NCI-H526 (cell line): ENCODE measurements around the gene GALNT17.
"Not testable (repeated sequence)": the region's sequence is repeated elsewhere in the genome, so short reads cannot be mapped to it uniquely, and the experiment has no call there.

Experiments
- DNase-seq, 2 experiments: peaks; one replicate each; lab custom pipeline; 2025; lab: John Stamatoyannopoulos, UW

GALNT17 gene

DNA sequence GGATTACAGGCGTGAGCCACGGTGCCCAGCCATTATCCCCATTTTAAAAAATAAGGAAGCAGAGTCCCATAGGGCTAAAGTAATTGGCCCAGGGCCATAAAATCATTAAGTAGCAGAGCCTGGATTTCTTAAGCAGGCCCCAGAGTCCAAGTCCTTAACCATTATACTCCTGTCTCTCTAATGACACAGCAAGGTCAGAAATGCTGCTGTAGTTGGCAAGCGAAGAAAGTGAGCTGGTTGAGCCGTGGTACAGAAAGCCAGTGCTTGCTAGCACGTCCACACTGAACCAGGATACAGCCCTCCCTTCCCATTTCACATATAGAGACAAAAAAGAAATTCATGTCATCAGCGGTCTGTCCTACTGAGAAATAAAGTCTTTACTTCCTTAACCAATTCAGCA, 562.7 kb downstream of the GALNT17 start:
- DNase-seq: no peak

- DNase-seq: no peak
Measured at GRCh38 chr7:71695186-71695585, 563.2 kb downstream of the GALNT17 start.

DNA sequence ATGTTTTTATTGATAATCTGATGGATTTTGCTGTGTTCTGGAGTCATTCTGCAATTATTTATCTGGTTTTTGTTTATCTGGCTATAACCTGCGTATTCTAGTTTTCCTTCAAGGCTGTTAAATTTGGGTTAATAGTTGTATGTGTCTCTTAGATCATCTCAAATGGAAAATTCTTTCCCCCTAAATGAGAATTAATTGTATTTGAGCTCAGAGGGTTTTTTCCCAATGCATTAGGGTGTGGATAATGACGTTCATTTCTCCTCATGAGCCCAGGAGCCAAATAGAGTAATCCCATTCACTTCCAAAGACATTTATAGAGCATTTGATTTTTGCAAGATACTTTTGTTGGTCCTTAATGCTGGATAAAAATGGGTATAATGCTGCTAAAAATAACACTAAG, 564.6 kb downstream of the GALNT17 start:
- DNase-seq: no peak

DNA sequence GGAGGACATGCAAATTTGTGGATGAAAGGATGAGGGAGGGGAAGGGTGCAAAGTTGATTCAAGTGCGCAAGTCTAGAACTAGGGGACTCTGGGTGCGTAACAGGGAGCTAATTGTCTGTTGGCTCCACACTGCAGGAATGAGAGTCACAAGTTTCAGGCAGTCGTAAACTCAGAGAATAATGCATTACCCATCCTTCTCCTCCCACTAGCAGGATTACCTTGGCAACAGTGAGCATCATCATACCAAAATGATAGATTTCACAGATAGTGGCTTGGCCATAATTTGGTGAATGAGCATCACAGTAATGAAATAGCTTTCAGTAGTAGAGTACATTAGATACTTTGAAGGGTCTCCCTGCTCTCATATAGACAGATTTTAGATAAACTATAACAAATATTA, 565.5 kb downstream of the GALNT17 start:
- DNase-seq: no peak

DNA sequence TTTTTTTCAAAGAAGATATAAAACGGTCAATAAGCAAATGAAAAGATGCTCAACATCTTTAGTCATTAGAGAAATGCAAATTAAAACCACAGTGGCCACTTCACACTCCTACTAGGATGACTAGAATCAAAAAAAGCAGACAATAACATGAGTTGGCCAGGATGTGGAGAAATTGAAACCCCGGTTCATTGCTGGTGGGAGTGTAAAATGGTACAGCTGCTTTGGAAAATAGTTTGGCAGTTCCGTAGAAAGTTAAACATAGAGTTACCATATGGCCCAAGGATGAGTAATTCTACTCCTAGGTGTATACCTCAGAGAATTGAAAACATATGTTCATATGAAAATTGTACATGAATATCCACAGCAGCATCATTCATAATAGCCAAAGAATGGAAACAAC, 573.3 kb downstream of the GALNT17 start:
- DNase-seq: no peak

DNA sequence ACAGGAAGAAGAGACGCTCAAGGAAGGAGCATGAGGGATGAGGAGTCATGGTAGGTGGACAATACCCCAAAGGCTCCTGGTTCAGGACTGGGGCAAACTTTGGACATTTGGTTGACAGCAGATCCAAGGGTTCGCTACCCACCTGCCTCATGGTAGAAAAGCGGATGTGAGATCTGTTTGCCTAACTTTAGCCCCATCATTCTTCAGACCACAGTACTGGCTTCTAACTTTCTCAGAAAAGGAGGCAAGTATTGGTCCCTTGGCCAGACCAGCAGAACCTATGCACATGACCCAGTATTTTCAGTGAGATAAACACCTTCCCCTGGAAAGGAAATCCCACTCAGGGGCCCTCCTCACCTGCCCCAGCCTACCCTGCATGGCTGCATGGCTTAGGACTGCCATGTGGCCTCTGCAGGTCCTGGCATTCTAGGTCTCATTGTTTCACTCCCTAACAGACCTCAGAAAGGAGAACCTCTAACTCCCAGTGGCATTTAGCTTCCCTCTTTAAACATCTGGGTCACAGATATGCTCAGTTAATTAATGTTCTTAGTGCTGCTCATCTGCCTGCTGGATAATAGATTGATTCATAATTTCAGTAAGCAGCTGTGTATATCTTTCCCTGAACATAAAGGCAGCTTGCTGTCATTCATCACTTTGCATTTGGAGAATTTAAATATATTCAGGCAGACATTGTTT, 574.1 kb downstream of the GALNT17 start:
- no peak for DNase-seq

DNA sequence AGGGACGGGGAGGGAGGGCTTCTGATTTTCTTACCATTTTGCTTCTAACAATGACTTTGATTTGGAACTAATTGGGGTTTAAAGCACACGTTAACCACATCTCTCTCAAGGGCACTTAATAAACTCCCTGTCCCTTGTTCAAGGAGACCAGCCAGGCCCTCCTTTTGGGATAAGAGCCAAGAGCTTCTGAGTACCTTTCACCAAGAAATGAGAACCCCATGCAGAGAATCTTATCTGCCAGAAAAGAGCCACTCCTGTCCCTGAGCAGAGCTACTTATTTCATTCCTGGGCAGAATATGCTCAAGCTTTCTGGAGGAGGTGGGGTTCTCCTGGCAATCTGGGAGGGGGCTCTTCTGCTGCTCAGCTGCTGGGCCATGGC, 574.6 kb downstream of the GALNT17 start:
- no peak for DNase-seq

DNA sequence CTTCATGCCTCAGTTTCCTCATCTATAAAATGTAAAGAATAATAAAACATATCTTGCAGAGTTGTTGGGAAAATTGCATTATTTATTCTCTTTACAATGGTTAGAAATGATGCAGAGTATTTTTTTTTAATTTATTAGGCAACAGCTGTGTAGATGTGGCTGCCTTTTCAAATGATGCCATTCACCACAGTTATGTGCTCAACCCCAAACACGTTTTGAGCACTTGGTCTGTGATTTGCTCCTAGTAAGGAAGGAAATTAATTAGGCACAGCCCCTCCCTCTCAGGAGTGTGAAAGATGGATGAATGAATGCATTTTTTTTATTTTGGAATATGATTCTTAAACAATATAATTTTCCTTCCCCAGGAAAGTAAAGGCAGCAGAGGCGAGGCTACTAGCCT, 575.1 kb downstream of the GALNT17 start:
- no peak for DNase-seq

GRCh38 chr7:71708710-71709109, 576.8 kb downstream of the GALNT17 start:
- DNase-seq: no peak

DNA sequence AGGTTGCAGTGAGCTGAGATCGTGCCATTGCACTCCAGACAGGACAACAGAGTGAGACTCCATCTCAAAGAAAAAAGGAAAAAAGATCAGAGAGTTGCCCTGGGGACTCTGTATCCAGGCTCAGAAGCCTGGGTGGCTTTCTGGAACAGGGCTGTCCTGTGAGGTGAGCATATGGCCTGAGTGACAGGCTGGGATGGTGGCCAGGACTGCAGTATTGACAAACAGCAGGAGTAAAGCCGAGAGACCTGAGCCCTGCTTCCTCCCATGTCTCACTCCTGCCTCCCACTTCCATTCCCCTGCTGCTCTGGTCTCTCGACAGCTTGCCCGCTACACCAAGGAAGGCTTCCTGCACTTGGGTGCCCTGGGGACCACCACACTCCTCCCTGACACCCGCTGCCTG, 578.5 kb downstream of the GALNT17 start:
- DNase-seq: no peak

DNA sequence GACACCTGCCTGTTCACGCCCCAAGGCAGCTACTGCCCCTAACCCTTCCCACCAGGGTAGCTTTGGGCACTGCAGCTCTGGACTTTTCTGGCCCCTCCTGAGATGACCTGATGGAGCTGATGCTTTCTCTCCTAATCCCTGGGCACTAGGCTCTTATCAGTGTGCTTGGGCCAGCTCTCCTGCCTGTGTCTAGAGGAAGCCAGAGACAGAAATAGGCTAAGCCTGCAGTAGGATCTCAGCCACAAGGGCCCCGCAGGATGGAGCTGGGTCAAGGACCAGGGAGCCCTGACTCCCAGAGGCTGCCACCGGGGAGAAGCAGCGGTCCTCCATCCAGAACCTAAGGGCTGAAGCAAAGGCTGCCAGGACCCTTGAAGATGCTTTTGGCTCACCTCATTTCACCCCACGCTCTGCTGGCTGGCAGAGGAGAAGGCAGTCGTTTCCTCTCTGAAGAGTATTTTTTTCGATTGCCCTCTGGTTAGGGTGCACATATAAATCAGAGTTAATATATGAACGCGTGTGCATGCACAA, 580.8 kb downstream of the GALNT17 start:
- DNase-seq: no peak

- DNase-seq: no peak
Measured at GRCh38 chr7:71716690-71717089, 584.7 kb downstream of the GALNT17 start.

DNA sequence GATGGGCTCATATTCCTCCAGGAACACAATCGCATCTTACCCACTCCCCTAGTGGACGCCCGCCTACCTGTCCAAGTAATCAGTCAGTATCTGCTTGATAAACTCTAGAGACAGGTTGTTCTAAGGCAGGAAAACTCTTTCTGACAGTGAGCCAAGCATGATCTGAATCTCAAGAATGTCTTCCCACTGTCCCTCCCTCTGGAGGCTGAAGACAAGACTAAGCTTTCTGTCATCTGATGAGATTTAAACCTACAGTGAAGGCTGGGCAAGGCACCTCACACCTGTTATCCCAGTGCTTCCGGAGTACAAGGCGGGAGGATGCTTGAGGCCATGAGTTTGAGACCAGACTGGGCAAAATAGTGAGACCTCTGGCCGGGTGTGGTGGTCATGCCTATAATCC, 586.6 kb downstream of the GALNT17 start:
- no peak for DNase-seq

DNA sequence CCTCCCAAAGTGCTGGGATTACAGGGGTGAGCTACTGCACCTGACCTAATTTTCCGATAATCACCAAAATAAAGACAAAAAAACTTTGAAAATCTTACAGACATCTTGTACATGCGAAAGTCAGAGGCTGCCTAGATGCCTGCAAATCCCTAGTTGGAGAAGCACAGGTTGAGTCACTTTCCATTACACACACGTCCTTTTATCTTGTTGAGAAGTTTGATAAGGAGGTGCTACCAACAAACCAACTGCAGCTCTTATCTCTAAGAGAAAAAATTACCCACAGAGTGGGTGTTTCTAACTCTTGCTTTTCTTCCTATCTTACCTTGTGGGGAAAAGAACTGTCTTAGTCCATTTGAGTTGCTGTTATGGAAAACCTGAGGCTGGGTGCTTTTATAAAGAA, 589.8 kb downstream of the GALNT17 start:
- DNase-seq: no peak

DNA sequence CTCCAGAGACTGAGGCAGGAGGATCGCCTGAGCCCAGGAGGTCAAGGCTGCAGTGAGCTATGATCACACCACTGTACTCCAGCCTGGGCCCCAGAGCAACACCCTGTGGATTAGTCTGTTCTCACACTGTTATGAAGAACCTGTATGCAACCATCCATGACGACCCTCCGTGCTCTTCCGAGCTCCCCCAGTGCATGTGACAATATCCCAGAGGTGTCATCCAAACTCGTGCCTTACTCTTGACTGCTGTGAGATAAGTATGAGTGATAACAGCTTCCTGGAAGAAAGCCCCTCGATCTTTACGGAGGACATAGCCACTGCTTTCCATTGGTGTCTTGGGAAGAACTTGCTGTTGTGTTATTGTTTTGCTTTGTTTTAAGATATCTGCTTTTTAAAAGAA, 591.9 kb downstream of the GALNT17 start:
- DNase-seq: no peak

DNA sequence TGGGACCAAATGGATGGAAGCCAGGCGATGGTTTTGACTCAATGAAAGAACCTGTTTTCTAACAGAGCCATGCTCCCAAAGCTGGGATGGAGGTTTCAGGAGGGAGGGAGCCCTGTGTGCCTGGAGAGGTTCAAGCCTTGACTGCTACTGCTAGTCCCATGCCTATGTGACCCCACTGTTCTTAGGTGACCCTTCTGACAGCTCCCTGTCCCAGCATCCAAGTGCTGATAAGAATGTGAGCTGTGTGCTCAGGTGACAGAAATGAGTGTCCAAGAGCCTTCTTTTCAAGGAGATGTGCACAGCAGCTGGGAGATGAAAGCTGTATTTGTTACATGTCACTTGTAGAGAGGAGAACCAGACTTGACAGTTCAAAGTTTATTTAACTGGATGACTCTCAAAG, 595.4 kb downstream of the GALNT17 start:
- no peak for DNase-seq

GRCh38 chr7:71731740-71732139, 599.8 kb downstream of the GALNT17 start:
- DNase-seq: no peak

- DNase-seq: peak; percentile 36 to 80
Measured at GRCh38 chr7:71733107-71733870, 601.3 kb downstream of the GALNT17 start.

DNA sequence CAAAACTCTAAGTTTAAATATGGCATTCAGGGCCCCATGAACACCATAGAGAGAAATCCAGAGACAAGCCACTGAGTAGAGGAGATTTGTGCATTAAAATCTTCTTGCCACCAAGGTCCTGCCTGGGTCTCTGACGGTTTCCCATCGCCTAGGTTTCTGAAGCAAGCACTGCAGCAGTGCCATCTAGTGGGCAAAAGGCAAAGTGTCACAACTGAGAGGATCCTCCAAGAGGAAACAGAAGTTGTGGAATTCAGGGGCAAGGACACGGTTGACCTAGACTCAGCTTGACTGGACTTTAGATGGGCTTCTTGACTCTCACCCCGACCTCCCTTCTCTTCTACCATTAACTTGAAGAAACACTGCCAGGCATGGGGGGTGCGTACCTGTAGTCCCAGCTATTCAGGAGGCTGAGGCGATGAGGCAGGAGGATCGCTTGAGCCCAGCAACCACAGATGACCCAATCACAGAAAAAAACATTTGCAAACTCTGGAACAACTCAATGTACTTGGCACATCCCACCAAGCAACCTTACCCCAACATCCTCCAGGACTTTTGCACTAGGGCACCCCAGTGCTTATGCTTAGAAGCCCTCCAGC, 604.1 kb downstream of the GALNT17 start:
- peak; percentile 29 to 69 for DNase-seq

DNA sequence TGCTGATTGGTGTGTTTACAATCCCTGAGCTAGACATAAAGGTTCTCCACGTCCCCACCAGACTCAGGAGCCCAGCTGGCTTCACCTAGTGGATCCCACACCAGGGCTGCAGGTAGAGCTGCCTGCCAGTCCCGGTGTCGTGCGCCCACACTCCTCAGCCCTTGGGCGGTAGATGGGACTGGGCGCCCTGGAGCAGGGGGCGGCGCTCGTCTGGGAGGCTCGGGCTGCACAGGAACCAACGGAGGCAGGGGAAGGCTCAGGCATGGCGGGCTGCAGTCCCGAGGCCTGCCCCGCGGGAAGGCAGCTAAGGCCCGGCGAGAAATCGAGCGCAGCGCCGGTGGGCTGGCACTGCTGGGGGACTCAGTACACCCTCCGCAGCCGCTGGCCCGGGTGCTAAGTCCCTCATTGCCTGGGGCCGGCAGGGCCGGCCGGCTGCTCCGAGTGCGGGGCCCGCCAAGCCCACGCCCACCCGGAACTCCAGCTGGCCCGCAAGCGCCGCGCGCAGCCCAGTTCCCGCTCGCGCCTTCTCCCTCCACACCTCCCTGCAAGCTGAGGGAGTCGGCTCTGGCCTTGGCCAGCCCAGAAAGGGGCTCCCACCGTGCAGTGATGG, 606.1 kb downstream of the GALNT17 start:
- not testable (repeated sequence) for DNase-seq

DNA sequence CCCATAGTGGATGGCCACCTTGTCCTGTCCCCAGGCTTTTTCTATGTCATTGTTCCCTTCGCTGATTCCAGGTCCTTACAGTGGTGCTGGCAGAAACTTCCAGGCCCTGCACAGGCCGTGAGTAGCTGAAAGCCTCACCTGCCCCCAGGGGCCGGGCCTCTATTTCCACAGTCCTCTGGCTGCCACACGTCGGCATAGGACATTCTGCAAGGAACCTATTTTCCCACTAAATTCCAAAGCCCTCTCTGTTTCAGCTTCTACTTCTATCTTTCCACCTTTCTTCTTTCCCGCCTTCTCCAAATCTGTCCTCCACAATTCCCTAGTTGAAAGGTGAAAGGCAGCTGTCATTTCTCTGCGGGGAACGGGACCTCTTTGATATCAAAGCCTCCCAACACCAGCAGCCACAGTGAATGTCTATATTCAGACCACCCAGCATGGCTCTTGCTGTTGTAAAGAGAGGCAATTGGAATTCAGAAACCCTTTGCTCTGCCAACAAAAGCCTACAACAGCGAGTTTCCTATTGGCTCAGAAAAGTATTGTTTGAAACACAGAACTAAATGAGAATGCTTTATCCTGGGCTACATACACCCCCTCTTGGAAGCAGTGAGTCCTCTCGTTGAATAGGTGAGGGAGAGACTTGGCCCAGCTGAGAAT, 607.7 kb downstream of the GALNT17 start:
- DNase-seq: no peak

DNA sequence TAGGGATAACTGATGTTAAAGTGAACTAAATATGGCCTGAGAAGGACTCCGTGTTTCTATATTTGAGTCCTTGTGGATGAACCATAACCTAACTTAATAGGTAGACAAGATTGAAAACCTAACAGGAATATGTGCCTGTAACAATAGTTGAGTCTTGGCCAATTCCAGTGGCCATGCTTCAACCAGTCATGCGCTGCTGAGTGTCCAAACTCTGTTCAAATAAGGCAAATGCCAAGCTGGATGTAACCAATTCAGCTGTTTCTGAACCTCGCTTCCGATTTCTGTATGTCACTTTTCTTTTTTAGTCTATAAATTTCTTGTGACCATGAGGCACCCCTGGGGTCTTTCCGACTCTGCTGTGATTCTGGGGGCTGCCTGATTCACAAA, 608.2 kb downstream of the GALNT17 start:
- DNase-seq: no peak
